Ishikawa (cell line): ENCODE results near the gene SCFD2.
A peak's percentile ranks its signal among the peaks of the same experiment; 100 is the strongest.

Experiments used
- CEBPB ChIP-seq: IDR thresholded peaks from 2 replicates; pipeline ENCODE4 v1.6.1; 2012
- CREB1 ChIP-seq: IDR thresholded peaks from 2 replicates; pipeline ENCODE4 v1.6.1; 2012; ENCODE audit warnings: low read depth
- EGR1 ChIP-seq: IDR thresholded peaks from 2 replicates; pipeline ENCODE4 v1.6.1; 2012
- EP300 ChIP-seq: IDR thresholded peaks from 2 replicates; pipeline ENCODE4 v1.6.1; 2012; ENCODE audit warnings: borderline replicate concordance
- FOXM1 ChIP-seq: IDR thresholded peaks from 2 replicates; pipeline ENCODE4 v1.6.1; 2012; ENCODE audit warnings: low read depth, borderline replicate concordance
- NFIC ChIP-seq: IDR thresholded peaks from 2 replicates; pipeline ENCODE4 v1.6.1; 2012
- RAD21 ChIP-seq: IDR thresholded peaks from 2 replicates; pipeline ENCODE4 v1.6.1; 2012; ENCODE audit warnings: low read depth
- TAF1 ChIP-seq: IDR thresholded peaks from 2 replicates; pipeline ENCODE4 v1.6.1; 2012; ENCODE audit warnings: low read depth, mild to moderate bottlenecking
- TCF12 ChIP-seq: IDR thresholded peaks from 2 replicates; pipeline ENCODE4 v1.6.1; 2012; ENCODE audit warnings: low read depth
- TEAD4 ChIP-seq: IDR thresholded peaks from 2 replicates; pipeline ENCODE4 v1.6.1; 2012
- YY1 ChIP-seq: IDR thresholded peaks from 2 replicates; pipeline ENCODE4 v1.6.1; 2012; ENCODE audit warnings: low read depth
- ZBTB7A ChIP-seq: IDR thresholded peaks from 2 replicates; pipeline ENCODE4 v1.6.1; 2012; ENCODE audit warnings: low read depth
- TF ChIP-seq, protein P1 (sequence below): IDR thresholded peaks from 2 replicates; pipeline ENCODE4 v1.6.1; 2012
- TF ChIP-seq, protein P2 (sequence below): IDR thresholded peaks from 2 replicates; pipeline ENCODE4 v1.6.1; 2012; ENCODE audit warnings: low read depth, mild to moderate bottlenecking
- TF ChIP-seq, protein P3 (sequence below): IDR thresholded peaks from 2 replicates; pipeline ENCODE4 v1.6.1; 2012

Gene SCFD2

DNA sequence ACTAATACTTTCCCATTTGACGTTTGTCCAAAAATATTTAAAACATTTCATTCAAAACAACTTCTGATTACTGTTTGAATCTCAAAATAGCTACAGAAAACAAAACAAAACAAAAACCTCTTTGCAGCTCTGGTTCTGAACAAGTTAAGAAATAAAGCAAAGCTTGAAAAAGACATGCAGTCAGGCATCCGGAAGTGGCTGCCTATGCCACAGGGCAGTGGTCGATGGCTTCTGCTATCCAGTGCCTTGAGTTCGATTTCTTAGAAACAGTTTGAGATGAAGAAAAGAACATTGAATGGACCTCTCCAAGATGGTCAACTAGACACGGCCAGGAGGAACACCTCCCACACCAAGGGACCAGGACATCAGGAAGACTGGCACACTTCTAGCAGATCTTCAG is 125.3 kb downstream of the SCFD2 start:
- TF ChIP-seq EGR1: no peak
- no peak for TF ChIP-seq EP300
- TF ChIP-seq TAF1: no peak
- TF ChIP-seq RAD21: no peak
- no peak for TF ChIP-seq ZBTB7A
- TF ChIP-seq YY1: no peak
- TF ChIP-seq TCF12: no peak
- no peak for TF ChIP-seq TEAD4
- no peak for TF ChIP-seq CEBPB
- TF ChIP-seq, protein P1, sequence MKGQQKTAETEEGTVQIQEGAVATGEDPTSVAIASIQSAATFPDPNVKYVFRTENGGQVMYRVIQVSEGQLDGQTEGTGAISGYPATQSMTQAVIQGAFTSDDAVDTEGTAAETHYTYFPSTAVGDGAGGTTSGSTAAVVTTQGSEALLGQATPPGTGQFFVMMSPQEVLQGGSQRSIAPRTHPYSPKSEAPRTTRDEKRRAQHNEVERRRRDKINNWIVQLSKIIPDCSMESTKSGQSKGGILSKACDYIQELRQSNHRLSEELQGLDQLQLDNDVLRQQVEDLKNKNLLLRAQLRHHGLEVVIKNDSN: no peak
- TF ChIP-seq, protein P2, sequence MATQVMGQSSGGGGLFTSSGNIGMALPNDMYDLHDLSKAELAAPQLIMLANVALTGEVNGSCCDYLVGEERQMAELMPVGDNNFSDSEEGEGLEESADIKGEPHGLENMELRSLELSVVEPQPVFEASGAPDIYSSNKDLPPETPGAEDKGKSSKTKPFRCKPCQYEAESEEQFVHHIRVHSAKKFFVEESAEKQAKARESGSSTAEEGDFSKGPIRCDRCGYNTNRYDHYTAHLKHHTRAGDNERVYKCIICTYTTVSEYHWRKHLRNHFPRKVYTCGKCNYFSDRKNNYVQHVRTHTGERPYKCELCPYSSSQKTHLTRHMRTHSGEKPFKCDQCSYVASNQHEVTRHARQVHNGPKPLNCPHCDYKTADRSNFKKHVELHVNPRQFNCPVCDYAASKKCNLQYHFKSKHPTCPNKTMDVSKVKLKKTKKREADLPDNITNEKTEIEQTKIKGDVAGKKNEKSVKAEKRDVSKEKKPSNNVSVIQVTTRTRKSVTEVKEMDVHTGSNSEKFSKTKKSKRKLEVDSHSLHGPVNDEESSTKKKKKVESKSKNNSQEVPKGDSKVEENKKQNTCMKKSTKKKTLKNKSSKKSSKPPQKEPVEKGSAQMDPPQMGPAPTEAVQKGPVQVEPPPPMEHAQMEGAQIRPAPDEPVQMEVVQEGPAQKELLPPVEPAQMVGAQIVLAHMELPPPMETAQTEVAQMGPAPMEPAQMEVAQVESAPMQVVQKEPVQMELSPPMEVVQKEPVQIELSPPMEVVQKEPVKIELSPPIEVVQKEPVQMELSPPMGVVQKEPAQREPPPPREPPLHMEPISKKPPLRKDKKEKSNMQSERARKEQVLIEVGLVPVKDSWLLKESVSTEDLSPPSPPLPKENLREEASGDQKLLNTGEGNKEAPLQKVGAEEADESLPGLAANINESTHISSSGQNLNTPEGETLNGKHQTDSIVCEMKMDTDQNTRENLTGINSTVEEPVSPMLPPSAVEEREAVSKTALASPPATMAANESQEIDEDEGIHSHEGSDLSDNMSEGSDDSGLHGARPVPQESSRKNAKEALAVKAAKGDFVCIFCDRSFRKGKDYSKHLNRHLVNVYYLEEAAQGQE: no peak

DNA sequence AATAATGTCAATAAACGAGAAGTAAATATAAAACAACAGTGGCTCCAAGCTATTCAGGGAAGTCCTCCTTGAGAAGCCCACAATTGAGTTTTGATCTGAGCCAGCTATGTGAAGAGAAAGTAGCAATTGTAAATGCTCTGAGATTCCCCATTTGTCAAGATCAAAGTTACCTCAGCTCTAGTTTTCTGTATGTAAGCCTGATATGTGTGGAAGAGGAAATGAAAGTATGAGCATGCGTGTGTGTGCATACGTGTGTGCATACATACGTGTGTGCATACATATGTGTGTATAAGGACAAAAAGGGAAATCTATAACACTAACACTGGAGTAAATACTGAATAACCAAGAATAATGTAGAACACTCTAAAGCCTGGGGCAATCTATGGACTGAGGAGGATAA is 130.3 kb downstream of the SCFD2 start:
- TF ChIP-seq ZBTB7A: no peak

DNA sequence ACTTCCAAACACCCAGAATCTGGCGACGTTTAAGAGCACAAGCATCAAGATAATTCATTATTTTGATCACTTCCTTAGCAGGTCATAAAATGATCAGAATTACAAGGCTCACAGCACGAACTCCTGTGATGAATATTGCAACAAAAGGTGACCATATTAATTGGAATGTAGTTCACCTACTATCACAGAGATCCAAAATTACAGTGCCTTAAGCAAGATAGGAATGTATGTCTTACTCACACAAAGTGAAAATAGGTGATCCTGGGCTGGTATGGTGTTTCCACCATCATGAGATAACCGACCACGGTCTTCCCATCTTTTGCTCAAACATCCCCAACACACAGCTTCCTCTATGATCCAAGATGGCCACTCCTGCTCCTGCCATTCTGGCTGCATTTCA is 131.2 kb downstream of the SCFD2 start:
- TF ChIP-seq EP300: no peak
- TF ChIP-seq YY1: 0 out of 2 replicates have a peak, but pooled peaks have one; percentile 25
- TF ChIP-seq FOXM1: no peak

DNA sequence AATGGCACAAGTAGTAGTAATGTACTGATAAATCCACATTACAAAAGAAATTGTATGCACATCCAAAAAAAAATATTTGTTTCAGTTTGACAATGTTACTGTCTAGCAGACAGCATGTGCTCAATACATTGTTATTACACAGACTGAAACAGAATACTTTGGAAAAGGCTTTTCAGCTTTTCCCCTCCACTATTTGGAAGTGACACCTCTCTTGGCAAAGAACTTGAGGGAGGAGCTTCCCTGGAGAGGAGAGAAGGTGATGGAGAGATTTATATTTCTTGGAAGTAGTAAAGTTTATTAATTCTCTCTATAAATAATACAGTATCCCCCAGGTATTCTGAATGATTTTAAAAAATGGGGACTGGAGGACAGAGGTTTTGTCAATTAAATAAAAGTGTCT is 131.8 kb downstream of the SCFD2 start:
- TF ChIP-seq, protein P2: no peak
- TF ChIP-seq NFIC (no peak), EP300 (no peak), EGR1 (no peak), FOXM1 (no peak), CEBPB (no peak), ZBTB7A (no peak), TAF1 (no peak), YY1 (no peak), TCF12 (no peak), CREB1 (no peak), RAD21 (no peak), TEAD4 (no peak)
- TF ChIP-seq, protein P3, sequence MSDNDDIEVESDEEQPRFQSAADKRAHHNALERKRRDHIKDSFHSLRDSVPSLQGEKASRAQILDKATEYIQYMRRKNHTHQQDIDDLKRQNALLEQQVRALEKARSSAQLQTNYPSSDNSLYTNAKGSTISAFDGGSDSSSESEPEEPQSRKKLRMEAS: no peak
- TF ChIP-seq, protein P1: no peak

DNA sequence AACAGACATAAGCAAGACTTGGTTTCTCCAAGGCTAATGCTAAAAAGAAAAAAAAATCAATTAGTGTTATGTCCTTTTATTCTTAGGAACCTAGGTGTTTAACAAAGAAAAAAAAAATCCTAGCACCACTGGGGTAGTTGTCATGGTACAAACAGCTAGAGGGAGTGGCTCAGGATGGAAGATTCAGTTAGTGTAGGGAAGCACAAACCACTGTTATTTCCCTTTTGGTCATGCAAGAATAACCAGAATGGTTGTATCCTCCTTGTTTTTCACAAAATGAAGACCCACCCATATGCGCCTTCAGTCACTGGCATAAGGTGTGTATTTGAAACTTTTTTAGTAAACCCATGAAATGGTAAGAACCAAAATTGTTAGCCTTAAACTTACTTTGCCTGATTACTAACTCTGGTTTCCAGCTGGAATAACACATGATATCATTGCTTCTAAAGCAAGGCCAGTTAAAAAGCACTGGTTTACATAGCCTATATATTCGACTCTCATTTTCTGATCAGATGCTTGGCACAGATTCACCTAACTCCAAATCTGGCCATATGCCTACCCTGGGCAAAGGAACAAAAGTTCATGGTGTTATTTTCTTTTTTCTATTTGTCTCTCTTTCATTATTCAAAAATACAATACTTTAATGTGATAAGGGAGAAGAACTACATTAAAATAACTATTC is 132.6 kb downstream of the SCFD2 start:
- TF ChIP-seq YY1: no peak
- no peak for TF ChIP-seq TAF1
- TF ChIP-seq EGR1: no peak

DNA sequence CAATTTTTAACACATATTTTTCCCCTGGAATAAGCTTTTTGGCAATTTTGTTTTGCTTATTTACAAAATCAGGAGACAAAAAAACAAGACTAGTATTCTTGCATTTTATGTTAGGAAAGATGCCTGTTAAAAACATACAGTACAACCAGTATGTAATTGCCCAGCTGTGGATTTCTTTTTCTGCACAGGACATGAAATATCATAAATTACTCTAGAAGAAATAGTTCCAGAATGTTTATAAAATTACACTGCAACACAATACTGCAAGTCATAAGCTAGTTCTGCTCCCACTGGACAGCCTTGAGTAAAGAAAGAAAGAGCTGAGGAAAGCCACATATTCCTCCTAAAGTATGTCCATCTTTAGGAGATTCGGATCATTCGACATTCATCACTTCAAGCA is 133.5 kb downstream of the SCFD2 start:
- TF ChIP-seq NFIC (no peak), TAF1 (no peak), YY1 (no peak), CEBPB (no peak), FOXM1 (no peak), RAD21 (no peak), EP300 (no peak), TCF12 (no peak), ZBTB7A (no peak)
- TF ChIP-seq, protein P2: no peak
- TF ChIP-seq, protein P3: no peak
